HFFc6 (cell line): Measurements from ENCODE around the gene CD46. TPM values are rescaled to one million over a fixed set of nuclear protein-coding genes. Genes with fewer than 3 reads are reported as not detected.
"Not testable (repeated sequence)": the region's sequence is repeated elsewhere in the genome, so short reads cannot be mapped to it uniquely, and the experiment has no call there.

Experiments used
- DNase-seq: peaks from one replicate; pipeline ENCODE4 v3.0.0-alpha.2; 2018
- H3K27ac Mint-ChIP-seq: 2 replicates; pipeline ENCODE4 v1.8.0; 2020; ENCODE audit warnings: mild to moderate bottlenecking, mixed read lengths
- H3K27me3 Mint-ChIP-seq: 2 replicates; pipeline ENCODE4 v1.8.0; 2021; ENCODE audit warnings: mild to moderate bottlenecking, moderate library complexity, mixed read lengths; ENCODE audit not compliant: insufficient read depth
- H3K36me3 Mint-ChIP-seq: 2 replicates; pipeline ENCODE4 v1.8.0; 2021; ENCODE audit warnings: low read depth, mixed read lengths
- H3K4me1 Mint-ChIP-seq: 2 replicates; pipeline ENCODE4 v1.8.0; 2020; ENCODE audit warnings: low read depth, mixed read lengths
- H3K4me3 Mint-ChIP-seq: 2 replicates; pipeline ENCODE4 v1.8.0; 2020; ENCODE audit warnings: mild to moderate bottlenecking, moderate library complexity, mixed read lengths
- H3K9me3 Mint-ChIP-seq: 2 replicates; pipeline ENCODE4 v1.8.0; 2020; ENCODE audit warnings: mild to moderate bottlenecking, mixed read lengths
- CTCF ChIP-seq: fragments of 200-600 bp; sonication (generic); IDR thresholded peaks from 2 replicates; pipeline ENCODE4 v1.5.0; 2021; ENCODE audit warnings: antibody characterized with exemption, mild to moderate bottlenecking
- total RNA-seq, 6 experiments: library from RNA; stranded (reverse); fragmentation: NEBNext Ultra II Directional; extraction: Animal tissue kit (Norgen Biotek cat#: 25700); gene quantifications; 2 replicates in 1 of 6; 3 replicates in 5 of 6; pipeline ENCODE4 v1.2.3, GENCODE V29; 2021

Gene CD46
- total RNA-seq, 6 experiments from 2014 or later: 134 to 152 (median 142) TPM

DNA sequence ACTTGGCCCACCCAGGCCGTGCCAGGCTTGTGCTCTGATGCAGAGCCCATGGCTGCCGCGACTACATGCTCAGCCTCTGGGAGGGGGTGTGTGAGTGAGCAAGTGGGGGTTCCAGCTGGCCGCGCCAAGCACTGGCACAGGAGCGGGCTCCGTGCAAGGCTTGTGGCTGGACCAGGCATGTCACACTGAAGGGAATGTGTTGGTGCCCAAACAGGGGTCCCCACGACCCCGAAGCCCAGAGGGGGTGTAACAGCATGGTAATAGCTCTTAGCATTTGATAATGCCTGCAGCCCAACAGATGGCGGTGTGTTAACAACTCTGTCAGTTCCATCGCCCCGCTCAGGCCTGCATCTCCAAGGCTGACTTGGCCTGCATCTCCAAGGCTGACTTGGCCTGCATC is 38.3 kb upstream of the CD46 start:
- Mint-ChIP-seq H3K9me3 (no peaks in the 10 kb centered on the region), H3K4me3 (no peak overlapping the region), H3K36me3 (no peaks in the 10 kb centered on the region), H3K27ac (no peak overlapping the region), H3K4me1 (peaks cover 3% of the 10 kb centered on the region), H3K27me3 (peaks cover 5% of the 10 kb centered on the region)
- no peak; the same call in 1 of the 2 replicates for TF ChIP-seq CTCF
- no peak for DNase-seq

- no peak for DNase-seq
- Mint-ChIP-seq H3K9me3 (no peaks in the 10 kb centered on the region), H3K4me3 (no peak overlapping the region), H3K27ac (no peak overlapping the region), H3K27me3 (peaks cover 7% of the 10 kb centered on the region), H3K36me3 (no peaks in the 10 kb centered on the region), H3K4me1 (no peaks in the 10 kb centered on the region)
- TF ChIP-seq CTCF: no peak
Measured at GRCh38 chr1:207719234-207719633, 32.6 kb upstream of the CD46 start.

DNA sequence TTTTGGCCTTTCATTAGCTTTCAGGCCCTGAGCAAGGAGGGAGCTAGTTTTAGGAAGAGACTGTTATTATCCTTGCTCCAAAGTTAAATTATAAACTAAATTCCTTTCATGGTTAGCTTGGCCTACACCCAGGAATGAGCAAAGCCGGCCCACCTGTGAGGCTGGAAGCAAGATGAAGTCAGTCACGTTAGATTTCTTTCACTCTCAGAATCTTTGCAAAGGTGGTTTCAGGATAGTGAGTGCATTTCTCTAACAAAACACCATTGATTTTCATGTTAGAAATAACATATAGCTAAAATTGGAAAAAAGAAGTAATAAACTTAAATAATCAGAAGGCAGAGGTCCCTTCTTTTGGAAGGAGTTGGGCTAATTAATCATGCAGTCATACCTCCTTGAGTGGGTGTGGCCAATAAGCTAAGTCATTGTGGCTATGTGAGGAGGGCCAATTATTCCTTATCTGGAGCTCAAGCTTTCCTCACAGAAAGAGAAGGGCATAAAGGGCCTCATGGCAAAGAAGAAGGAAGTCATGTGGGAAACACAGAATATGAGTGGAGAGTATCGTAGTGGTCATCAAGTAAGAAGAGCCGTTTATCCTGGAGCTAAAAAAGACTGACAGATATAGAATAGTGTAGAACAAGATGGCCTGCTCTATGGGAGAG is 23.5 kb upstream of the CD46 start:
- H3K27ac Mint-ChIP-seq, H3K9me3 Mint-ChIP-seq, H3K4me1 Mint-ChIP-seq, H3K4me3 Mint-ChIP-seq, DNase-seq, H3K27me3 Mint-ChIP-seq, H3K36me3 Mint-ChIP-seq: not testable (repeated sequence)

DNA sequence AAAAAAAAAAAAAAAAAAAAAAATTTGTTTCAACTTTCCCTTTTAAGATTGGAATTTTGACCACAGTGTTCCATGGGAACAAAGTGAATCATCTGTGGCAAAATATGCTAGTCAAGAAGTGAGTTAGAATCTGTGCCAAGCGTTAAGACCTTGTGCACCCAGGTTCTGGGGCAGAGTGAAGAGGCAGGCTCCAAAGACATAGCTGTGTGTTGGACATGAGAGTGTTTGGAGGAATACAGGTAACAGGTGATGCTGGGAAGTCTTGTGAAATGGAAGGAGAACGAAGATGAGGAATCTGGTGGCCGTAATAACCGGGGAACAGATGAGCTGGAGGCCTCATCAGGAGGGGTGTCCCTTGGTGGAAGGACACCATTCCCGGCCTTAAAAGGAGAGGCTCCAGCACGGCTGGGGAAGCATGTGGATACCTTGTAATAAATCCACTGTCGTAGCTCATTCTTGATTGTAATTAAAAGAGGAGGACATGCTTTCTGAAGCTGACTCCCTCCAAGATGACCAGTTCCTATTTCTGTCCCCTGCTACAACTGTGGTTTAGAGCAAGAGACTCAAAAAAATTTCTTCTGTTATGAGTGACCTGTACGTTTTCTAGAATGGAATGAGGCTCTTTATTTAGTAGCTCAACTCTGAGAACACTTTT is 14.2 kb upstream of the CD46 start:
- H3K27ac Mint-ChIP-seq, H3K27me3 Mint-ChIP-seq, DNase-seq, H3K4me3 Mint-ChIP-seq, H3K9me3 Mint-ChIP-seq, H3K36me3 Mint-ChIP-seq: not testable (repeated sequence)
- H3K4me1 Mint-ChIP-seq: peaks cover 16% of the 10 kb centered on the region

DNA sequence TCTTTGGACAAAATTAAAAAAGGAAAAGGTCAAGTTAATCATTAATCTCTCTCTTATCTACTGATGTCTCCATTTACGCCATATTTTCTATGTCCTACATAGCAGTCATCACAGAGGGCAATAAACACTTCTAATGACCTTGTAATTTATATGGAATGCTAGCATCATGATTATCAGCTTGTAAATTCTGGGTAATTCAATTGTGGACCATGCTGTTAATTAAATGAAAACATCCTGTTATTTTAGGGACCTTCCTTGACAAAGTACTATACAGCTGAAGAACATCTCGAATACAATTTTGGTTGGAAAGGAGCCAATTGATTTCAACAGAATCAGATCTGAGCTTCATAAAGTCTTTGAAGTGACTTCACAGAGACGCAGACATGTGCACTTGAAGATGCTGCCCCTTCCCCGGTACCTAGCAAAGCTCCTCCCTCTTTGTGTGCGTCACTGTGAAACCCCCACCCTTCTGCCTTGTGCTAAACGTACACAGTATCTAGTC is 13.6 kb upstream of the CD46 start:
- not testable (repeated sequence) for H3K36me3 Mint-ChIP-seq, H3K27me3 Mint-ChIP-seq, H3K4me3 Mint-ChIP-seq, H3K9me3 Mint-ChIP-seq, H3K27ac Mint-ChIP-seq, DNase-seq
- H3K4me1 Mint-ChIP-seq: peaks cover 16% of the 10 kb centered on the region

DNA sequence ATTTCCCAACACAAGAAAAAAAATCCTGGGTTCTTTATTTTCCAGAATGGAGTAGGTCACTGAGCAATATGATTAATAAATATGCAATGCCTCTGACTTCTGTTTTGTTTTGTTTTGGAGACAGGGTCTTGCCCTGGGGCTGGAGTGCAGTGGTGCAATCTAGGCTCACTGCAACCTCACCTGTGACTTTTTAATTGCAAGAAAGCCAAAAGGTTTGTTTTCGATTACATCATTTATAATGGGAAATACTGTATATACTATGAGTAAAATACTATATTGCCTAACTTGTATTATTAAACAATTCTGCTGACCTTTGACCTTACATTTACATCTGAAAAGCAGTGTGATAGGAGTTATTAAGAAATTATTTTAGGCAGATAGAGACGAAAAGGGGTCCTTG is 11.6 kb upstream of the CD46 start:
- TF ChIP-seq CTCF: no peak
- H3K9me3 Mint-ChIP-seq: no peaks in the 10 kb centered on the region
- H3K27me3 Mint-ChIP-seq: no peaks in the 10 kb centered on the region
- H3K4me3 Mint-ChIP-seq: no peak overlapping the region
- peaks cover 23% of the 10 kb centered on the region for H3K4me1 Mint-ChIP-seq
- H3K27ac Mint-ChIP-seq: no peak overlapping the region
- H3K36me3 Mint-ChIP-seq: no peaks in the 10 kb centered on the region
- DNase-seq: no peak

DNA sequence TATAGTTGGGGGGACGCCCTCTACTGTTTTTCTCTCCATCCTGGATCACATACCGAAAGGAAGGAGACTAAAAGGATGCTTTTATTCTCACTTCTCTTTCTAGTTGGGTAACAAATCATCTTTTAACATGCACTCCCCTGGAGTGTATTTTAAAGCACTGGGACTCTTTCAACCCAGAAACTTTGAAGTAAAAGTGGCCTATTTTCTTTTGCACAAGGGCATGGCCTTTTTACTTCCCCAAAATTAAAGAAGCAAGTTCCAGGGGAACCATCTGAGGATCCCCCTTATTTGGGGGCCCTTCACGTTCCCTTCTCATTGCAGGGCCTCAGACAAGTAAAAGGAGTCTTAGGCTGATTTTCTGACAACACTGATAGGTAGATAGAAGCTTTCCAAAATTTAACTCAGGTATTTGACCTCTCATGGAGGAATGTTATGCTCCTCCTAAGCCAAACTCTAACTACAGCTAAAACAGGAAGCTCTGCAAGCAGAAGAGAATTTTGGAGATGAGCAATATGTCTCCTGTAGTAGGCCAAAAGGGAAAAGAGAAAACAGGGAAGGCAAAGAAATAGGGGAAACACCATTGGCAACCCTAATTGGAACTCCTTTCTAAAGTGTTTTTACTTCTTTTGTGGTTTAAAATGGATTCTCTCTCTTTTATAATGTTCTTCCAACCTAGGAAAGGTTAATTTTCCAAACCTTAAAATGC is 8.9 kb upstream of the CD46 start:
- H3K27me3 Mint-ChIP-seq: no peaks in the 10 kb centered on the region
- peaks cover 28% of the 10 kb centered on the region for H3K4me1 Mint-ChIP-seq
- no peak for DNase-seq
- no peaks in the 10 kb centered on the region for H3K36me3 Mint-ChIP-seq
- no peak overlapping the region for H3K27ac Mint-ChIP-seq
- no peak for TF ChIP-seq CTCF
- no peaks in the 10 kb centered on the region for H3K9me3 Mint-ChIP-seq
- H3K4me3 Mint-ChIP-seq: no peak overlapping the region
